ENCODE results near the gene ZNF326. TPM values are rescaled to one million over a fixed set of nuclear protein-coding genes. Genes with fewer than 3 reads are reported as not detected.
"Not testable (repeated sequence)": the region's sequence is repeated elsewhere in the genome, so short reads cannot be mapped to it uniquely, and the experiment has no call there.

Gene ZNF326
- total RNA-seq, 1 donor from 2014 or later: 57.3 TPM

DNA sequence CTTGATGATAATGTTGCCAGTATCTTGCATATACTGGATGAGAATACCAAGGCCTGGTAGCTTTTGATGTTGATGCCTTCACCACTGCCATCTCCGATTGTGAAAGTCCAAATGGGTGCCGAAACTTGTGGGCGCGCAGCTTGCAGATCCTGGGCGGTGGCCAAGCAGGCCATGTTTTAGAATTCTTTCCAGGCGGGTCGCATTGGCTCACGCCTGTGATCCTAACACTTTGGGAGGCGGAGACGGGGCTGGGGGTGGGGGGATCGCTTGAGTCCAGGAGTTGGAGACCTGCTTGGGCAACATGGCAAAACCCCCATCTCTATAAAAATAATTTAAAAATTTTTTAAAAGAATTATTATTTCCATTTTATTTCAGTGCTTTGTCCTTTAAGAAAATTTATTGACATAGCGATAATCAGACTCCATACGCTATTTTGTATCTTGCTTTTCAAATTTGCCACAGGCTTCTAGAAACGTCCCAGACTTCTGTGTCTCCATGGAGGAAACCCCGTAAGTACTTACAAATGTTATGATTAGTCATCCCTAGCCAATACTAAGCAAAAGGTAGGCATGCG lies 592 bp upstream of the ZNF326 start:
- no peak for DNase-seq (ENCODE audit: low spot score in 2 of 2, unreplicated experiment in 2 of 2)
- Mint-ChIP-seq H3K27ac (peak overlapping the region; percentile 95), H3K4me3 (peak overlapping the region; percentile 95), H3K27me3 (ENCODE audit: low read depth) (no peaks in the 10 kb centered on the region), H3K36me3 (no peaks in the 10 kb centered on the region), H3K9me3 (no peaks in the 10 kb centered on the region), H3K4me1 (peaks cover 37% of the 10 kb centered on the region)
- TF ChIP-seq CTCF (IDR thresholded peaks at IDR 0.05; ENCODE audit: unreplicated experiment): no peak

GRCh38 chr1:89995598-89996449 lies 914 bp downstream of the ZNF326 start:
- no peak for DNase-seq (ENCODE audit: low spot score in 2 of 2, unreplicated experiment in 2 of 2)
- TF ChIP-seq CTCF (IDR thresholded peaks at IDR 0.05; ENCODE audit: unreplicated experiment): no peak
- peaks cover 4% of the 10 kb centered on the region for H3K36me3 Mint-ChIP-seq
- no peaks in the 10 kb centered on the region for H3K27me3 Mint-ChIP-seq (ENCODE audit: low read depth)
- no peaks in the 10 kb centered on the region for H3K9me3 Mint-ChIP-seq
- peaks cover 47% of the 10 kb centered on the region for H3K4me1 Mint-ChIP-seq
- H3K4me3 Mint-ChIP-seq: peak overlapping the region; percentile 95
- H3K27ac Mint-ChIP-seq: peak overlapping the region; percentile 99

GRCh38 chr1:89996450-89997110 lies 1.7 kb downstream of the ZNF326 start:
- Mint-ChIP-seq H3K36me3 (peaks cover 8% of the 10 kb centered on the region), H3K9me3 (no peaks in the 10 kb centered on the region), H3K27me3 (ENCODE audit: low read depth) (no peaks in the 10 kb centered on the region), H3K27ac (peak overlapping the region; percentile 99), H3K4me1 (peaks cover 42% of the 10 kb centered on the region), H3K4me3 (peak overlapping the region; percentile 95)
- no peak for TF ChIP-seq CTCF (IDR thresholded peaks at IDR 0.05; ENCODE audit: unreplicated experiment)
- no peak for DNase-seq (ENCODE audit: low spot score in 2 of 2, unreplicated experiment in 2 of 2)

GRCh38 chr1:89997152-89997551 lies 2.2 kb downstream of the ZNF326 start:
- peak overlapping the region; percentile 95 for H3K4me3 Mint-ChIP-seq
- H3K27ac Mint-ChIP-seq; DNase-seq (ENCODE audit: low spot score in 2 of 2, unreplicated experiment in 2 of 2); H3K36me3 Mint-ChIP-seq; H3K9me3 Mint-ChIP-seq; H3K27me3 Mint-ChIP-seq (ENCODE audit: low read depth): not testable (repeated sequence)
- peaks cover 42% of the 10 kb centered on the region for H3K4me1 Mint-ChIP-seq

DNA sequence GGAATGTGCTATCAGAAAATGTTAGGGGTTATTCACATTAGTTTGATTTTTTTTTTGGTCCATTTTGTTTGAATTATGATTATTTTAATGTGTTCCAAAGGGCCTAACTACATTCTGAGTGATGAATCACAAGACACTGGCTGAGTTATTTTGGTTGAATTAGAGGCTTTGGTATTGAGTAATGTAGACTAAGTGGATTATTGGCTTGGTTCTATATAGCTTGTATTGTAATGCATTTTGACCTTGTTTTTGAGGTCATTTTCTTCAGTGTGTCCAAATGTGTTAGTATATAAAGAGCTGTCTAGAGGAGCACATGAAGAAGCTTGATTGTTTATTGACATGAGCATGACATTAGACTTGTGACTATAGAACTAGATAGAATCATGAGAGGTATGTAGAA lies 3.4 kb downstream of the ZNF326 start:
- H3K4me1 Mint-ChIP-seq: peaks cover 43% of the 10 kb centered on the region
- peak overlapping the region; percentile 26 for H3K27ac Mint-ChIP-seq
- peaks cover 8% of the 10 kb centered on the region for H3K36me3 Mint-ChIP-seq
- H3K9me3 Mint-ChIP-seq: no peaks in the 10 kb centered on the region
- no peak for TF ChIP-seq CTCF (IDR thresholded peaks at IDR 0.05; ENCODE audit: unreplicated experiment)
- H3K4me3 Mint-ChIP-seq: peak overlapping the region; percentile 4
- no peaks in the 10 kb centered on the region for H3K27me3 Mint-ChIP-seq (ENCODE audit: low read depth)
- no peak for DNase-seq (ENCODE audit: low spot score in 2 of 2, unreplicated experiment in 2 of 2)

GRCh38 chr1:89999208-89999607 lies 4.3 kb downstream of the ZNF326 start:
- Mint-ChIP-seq H3K4me3 (no peak overlapping the region), H3K36me3 (peaks cover 8% of the 10 kb centered on the region), H3K4me1 (peaks cover 45% of the 10 kb centered on the region), H3K9me3 (no peaks in the 10 kb centered on the region), H3K27ac (peak overlapping the region; percentile 20), H3K27me3 (ENCODE audit: low read depth) (no peaks in the 10 kb centered on the region)
- no peak for TF ChIP-seq CTCF (IDR thresholded peaks at IDR 0.05; ENCODE audit: unreplicated experiment)
- DNase-seq (ENCODE audit: low spot score in 2 of 2, unreplicated experiment in 2 of 2): no peak
